ENCODE measurements around the gene PLEKHG1.
A peak's percentile ranks its signal among the peaks of the same experiment; 100 is the strongest.

Gene PLEKHG1

DNA sequence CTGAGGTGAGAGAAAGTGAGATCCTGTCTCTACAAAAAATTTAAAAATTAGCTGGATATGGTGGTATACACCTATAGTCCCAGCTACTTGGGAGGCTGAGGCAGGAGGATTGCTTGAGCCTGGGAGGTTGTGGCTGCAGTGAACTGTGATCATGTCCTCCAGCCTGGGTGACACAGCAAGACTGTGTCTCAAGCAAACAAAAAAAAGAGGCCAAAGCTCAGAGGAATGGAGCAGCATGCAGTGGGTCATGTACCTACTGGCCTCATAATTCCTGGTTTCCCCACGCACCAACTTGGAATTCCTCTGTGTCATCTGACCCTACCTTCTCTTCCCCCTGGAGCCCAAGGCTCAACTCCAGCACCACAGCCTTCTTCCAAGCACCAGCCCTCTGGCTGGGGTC lies 15.1 kb upstream of the PLEKHG1 start:
- H3K27ac Mint-ChIP-seq = no peak overlapping the region
- H3K4me3 Mint-ChIP-seq = no peak overlapping the region
- H3K36me3 Mint-ChIP-seq (ENCODE audit: low read depth) = no peaks in the 10 kb centered on the region
- peaks cover 65% of the 10 kb centered on the region for H3K4me1 Mint-ChIP-seq
- H3K27me3 Mint-ChIP-seq (ENCODE audit: low read depth, poor library complexity) = peaks cover 3% of the 10 kb centered on the region
- H3K9me3 Mint-ChIP-seq = no peaks in the 10 kb centered on the region
- TF ChIP-seq, protein P1, sequence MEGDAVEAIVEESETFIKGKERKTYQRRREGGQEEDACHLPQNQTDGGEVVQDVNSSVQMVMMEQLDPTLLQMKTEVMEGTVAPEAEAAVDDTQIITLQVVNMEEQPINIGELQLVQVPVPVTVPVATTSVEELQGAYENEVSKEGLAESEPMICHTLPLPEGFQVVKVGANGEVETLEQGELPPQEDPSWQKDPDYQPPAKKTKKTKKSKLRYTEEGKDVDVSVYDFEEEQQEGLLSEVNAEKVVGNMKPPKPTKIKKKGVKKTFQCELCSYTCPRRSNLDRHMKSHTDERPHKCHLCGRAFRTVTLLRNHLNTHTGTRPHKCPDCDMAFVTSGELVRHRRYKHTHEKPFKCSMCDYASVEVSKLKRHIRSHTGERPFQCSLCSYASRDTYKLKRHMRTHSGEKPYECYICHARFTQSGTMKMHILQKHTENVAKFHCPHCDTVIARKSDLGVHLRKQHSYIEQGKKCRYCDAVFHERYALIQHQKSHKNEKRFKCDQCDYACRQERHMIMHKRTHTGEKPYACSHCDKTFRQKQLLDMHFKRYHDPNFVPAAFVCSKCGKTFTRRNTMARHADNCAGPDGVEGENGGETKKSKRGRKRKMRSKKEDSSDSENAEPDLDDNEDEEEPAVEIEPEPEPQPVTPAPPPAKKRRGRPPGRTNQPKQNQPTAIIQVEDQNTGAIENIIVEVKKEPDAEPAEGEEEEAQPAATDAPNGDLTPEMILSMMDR (IDR thresholded peaks at IDR 0.05) = no peak
- no peak for DNase-seq

DNA sequence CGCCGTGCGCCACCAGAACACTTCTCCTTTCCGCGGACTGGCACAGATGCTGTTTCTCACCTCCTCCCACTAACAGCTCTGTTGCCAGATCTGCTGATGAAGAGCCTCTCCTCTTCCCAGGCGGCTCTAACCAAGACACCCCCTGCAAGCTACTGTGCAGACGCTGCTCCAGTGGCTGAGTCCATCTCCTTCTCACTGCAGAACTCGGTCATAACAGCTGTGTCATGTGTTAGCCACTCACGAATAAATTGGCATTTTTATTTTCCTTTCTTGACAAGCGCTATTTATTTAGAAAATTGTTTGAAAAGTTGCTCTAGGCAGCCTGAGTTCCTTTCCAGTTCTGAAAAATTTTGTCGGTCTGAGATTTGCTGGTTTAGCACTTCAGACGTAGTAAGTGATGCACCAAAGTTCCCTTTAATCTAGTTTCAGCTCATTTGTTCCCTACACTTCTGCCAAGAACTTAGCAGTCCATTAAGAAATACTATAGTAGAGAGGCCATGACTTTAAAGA lies 12.8 kb upstream of the PLEKHG1 start:
- Mint-ChIP-seq H3K36me3 (ENCODE audit: low read depth) (no peaks in the 10 kb centered on the region), H3K4me1 (peaks cover 72% of the 10 kb centered on the region), H3K9me3 (no peaks in the 10 kb centered on the region), H3K27ac (peak overlapping the region; percentile 40), H3K27me3 (ENCODE audit: low read depth, poor library complexity) (peaks cover 3% of the 10 kb centered on the region), H3K4me3 (peak overlapping the region; percentile 25)
- no peak for DNase-seq
- TF ChIP-seq, protein P1 (IDR thresholded peaks at IDR 0.05) = no peak

DNA sequence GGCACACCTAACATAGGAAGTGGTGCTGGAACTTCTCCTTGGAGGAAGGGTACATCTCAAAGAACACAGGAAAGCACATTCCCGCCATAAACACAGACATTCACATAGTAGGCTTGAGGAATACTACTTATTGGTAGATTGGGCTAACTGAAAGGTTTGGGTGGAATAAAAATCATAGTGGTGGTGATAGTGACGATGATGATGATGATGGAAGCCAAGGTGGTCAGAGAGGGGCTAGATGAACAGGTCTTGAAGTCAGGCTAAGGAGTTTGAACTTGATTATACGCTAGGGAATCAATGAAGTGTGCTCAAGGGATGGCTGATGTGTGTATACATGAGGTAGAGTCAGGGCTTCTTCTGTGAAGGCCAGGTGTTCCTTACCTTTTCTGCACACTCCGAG lies 12.0 kb upstream of the PLEKHG1 start:
- DNase-seq = no peak
- Mint-ChIP-seq H3K27ac (no peak overlapping the region), H3K4me3 (no peak overlapping the region), H3K9me3 (peaks cover 6% of the 10 kb centered on the region), H3K27me3 (ENCODE audit: low read depth, poor library complexity) (peaks cover 8% of the 10 kb centered on the region), H3K4me1 (peaks cover 65% of the 10 kb centered on the region), H3K36me3 (ENCODE audit: low read depth) (no peaks in the 10 kb centered on the region)
- TF ChIP-seq, protein P1 (IDR thresholded peaks at IDR 0.05) = no peak

DNA sequence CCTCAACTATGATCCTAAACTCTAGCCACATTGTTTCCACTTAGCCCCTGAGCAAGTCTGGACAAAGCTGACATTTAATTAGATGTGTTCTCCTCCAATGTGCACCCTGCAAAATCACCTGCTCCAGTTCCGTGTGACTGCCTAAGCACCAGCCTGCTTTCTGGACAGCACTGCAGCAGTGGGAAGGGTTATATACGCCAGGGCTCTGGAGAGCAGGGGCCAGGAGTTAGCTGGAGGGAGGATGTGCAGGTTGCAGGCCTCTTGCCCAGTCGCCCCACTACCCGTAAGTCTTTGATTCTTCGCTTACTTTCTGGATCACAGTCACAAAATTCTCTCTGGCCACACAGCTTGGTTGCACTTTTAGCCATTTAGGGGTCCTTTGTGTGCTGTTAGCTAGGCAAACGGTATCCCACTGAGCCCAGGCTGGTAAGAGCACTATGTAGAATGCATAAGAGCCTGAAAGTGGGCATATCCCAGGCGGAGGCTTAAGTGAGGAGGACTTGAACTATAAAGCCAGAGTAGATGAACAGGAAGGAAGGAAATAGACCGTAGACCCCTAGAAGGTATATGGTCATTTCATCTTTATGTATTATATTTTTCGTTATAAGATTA lies 10.7 kb upstream of the PLEKHG1 start:
- H3K4me3 Mint-ChIP-seq = no peak overlapping the region
- no peaks in the 10 kb centered on the region for H3K36me3 Mint-ChIP-seq (ENCODE audit: low read depth)
- H3K27ac Mint-ChIP-seq = peak overlapping the region; percentile 96
- H3K9me3 Mint-ChIP-seq = peaks cover 7% of the 10 kb centered on the region
- no peak for DNase-seq
- TF ChIP-seq, protein P1 (IDR thresholded peaks at IDR 0.05) = no peak
- H3K4me1 Mint-ChIP-seq = peaks cover 52% of the 10 kb centered on the region
- peaks cover 12% of the 10 kb centered on the region for H3K27me3 Mint-ChIP-seq (ENCODE audit: low read depth, poor library complexity)

DNA sequence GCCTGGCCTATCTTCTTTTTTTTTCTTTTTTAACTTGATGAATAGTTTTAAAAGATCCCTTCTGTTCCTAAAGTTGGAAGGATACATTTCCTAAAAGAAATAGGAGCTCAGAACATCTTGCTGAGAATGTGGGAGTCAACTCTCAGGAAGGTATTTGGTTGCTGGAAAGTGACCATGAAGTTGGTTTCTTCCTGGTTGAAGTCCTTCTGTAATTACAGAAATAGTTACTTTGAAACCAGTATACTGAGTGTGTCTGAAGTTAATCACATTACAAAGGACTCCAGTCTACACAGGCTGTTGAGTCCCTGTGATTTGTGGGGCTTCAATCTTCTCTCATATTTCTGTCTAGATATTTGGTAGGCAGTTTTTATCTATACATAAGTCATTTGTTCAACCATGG lies 9.8 kb upstream of the PLEKHG1 start:
- TF ChIP-seq, protein P1 (IDR thresholded peaks at IDR 0.05) = no peak
- H3K9me3 Mint-ChIP-seq = peaks cover 7% of the 10 kb centered on the region
- peak overlapping the region; percentile 60 for H3K27ac Mint-ChIP-seq
- H3K4me3 Mint-ChIP-seq = no peak overlapping the region
- no peak for DNase-seq
- no peaks in the 10 kb centered on the region for H3K36me3 Mint-ChIP-seq (ENCODE audit: low read depth)
- peaks cover 12% of the 10 kb centered on the region for H3K27me3 Mint-ChIP-seq (ENCODE audit: low read depth, poor library complexity)
- H3K4me1 Mint-ChIP-seq = peaks cover 43% of the 10 kb centered on the region

DNA sequence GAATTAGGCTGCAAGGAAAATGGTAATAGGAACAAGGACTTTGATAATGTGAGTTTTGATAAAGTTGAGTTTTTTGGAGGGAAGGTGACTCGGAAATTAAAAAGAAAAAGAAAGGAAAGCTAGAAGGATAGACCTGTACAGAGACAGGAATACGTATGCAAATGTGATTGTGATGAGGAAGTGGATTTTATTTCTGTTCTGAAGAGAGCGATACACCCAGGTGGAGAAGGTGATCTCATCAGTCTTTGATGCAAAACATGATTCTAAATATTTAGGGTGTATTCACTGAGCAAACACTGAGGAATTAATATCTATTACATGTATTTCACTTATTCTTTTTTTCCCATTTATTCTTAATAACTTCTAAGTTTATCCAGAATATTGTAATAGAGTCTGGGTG lies 9.2 kb upstream of the PLEKHG1 start:
- Mint-ChIP-seq H3K27ac (no peak overlapping the region), H3K4me1 (peaks cover 38% of the 10 kb centered on the region), H3K9me3 (peaks cover 7% of the 10 kb centered on the region), H3K36me3 (ENCODE audit: low read depth) (no peaks in the 10 kb centered on the region), H3K4me3 (no peak overlapping the region), H3K27me3 (ENCODE audit: low read depth, poor library complexity) (peaks cover 16% of the 10 kb centered on the region)
- no peak for DNase-seq
- TF ChIP-seq, protein P1 (IDR thresholded peaks at IDR 0.05) = no peak

Data from nephron progenitor cell (in vitro differentiated cells).